NT2/D1 (cell line): ENCODE results near the gene APOB.

Experiments
- DNase-seq: peaks from one replicate; pipeline ENCODE4 v3.0.0-alpha.2; 2011; ENCODE audit warnings: low read depth, low spot score
- H3K27me3 ChIP-seq: 2 replicates; pipeline ENCODE4 v1.6.0; 2011; ENCODE audit warnings: mild to moderate bottlenecking; ENCODE audit not compliant: insufficient read length, insufficient read depth
- H3K36me3 ChIP-seq: 2 replicates; pipeline ENCODE4 v1.6.1; 2011; ENCODE audit warnings: mild to moderate bottlenecking, low read length, mixed read lengths; ENCODE audit not compliant: insufficient read depth, insufficient read length
- H3K4me1 ChIP-seq: 2 replicates; pipeline ENCODE4 v1.5.1; 2011; ENCODE audit not compliant: insufficient read depth, insufficient read length
- H3K4me3 ChIP-seq: 2 replicates; pipeline ENCODE4 v1.5.1; 2011; ENCODE audit warnings: low read depth; ENCODE audit not compliant: insufficient read length
- H3K9ac ChIP-seq: 2 replicates; pipeline ENCODE4 v1.6.0; 2011; ENCODE audit warnings: low read depth; ENCODE audit not compliant: insufficient read length
- H3K9me3 ChIP-seq: 2 replicates; pipeline ENCODE4 v1.5.1; 2011; ENCODE audit warnings: mild to moderate bottlenecking, low read length; ENCODE audit not compliant: insufficient read depth
- SUZ12 ChIP-seq: IDR thresholded peaks from 2 replicates; pipeline ENCODE4 v1.6.1; 2011; ENCODE audit not compliant: insufficient read length, insufficient read depth; ENCODE audit errors: extremely low read depth
- YY1 ChIP-seq: IDR thresholded peaks from 2 replicates; pipeline ENCODE4 v1.6.1; 2011; ENCODE audit not compliant: insufficient read length, insufficient read depth
- ZNF274 ChIP-seq: IDR thresholded peaks from 2 replicates; pipeline ENCODE4 v1.6.1; 2011; ENCODE audit warnings: mild to moderate bottlenecking, low read depth, low read length

The APOB gene

DNA sequence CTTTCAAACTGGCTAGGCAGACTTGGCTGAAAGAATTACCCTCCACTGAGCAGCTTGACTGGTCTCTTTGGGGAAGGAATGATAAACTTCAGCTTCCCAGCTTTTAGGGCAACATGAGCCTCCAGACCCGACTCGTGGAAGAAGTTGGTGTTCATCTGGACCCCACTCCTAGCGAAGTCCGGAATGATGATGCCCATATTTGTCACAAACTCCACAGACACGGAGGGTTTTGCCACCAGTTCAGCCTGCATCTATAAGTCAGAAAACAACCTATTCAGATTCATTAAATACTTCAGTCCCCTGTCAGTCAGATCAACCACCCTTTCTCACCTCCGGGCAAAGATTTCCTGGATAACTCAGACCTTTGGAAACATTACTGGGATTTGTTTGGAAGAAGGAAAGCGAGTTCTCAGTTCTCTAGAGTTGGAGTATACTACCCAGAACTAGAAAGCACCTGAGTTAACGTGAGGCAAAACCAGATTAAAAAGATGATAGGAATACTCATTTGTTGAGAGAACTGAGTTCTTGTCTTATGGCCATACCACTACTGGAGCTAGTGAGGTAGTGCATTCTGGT lies 21.0 kb downstream of the APOB start:
- Histone ChIP-seq H3K27me3 (no peaks in the 10 kb centered on the region), H3K36me3 (no peaks in the 10 kb centered on the region), H3K4me1 (no peaks in the 10 kb centered on the region), H3K9me3 (no peaks in the 10 kb centered on the region), H3K9ac (no peak overlapping the region), H3K4me3 (no peak overlapping the region)
- no peak for DNase-seq
- TF ChIP-seq YY1, result no peak
- TF ChIP-seq ZNF274, result no peak
- no peak for TF ChIP-seq SUZ12

DNA sequence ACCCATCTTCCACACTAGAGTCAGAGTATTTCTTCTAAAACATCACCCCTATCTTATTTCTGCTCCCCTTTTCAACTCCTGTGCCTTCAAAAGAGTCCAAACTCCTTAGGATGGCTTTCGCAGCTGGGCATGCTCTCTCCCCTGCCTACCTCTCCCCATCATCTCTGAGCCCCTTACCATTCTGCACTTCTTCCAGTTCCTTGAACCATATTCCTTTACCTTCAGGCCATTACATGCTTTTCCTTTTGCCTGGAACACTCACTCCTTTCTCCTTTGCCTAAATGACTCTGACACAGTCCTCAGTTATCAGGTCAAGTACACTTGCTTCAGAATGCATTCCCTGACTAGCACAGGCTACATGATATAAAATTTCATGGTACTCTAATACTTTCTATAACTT lies 22.4 kb downstream of the APOB start:
- Histone ChIP-seq H3K9ac (no peak overlapping the region), H3K27me3 (no peaks in the 10 kb centered on the region), H3K9me3 (no peaks in the 10 kb centered on the region), H3K36me3 (no peaks in the 10 kb centered on the region), H3K4me1 (no peaks in the 10 kb centered on the region), H3K4me3 (no peak overlapping the region)
- no peak for TF ChIP-seq YY1
- no peak for TF ChIP-seq ZNF274
- DNase-seq, result no peak

DNA sequence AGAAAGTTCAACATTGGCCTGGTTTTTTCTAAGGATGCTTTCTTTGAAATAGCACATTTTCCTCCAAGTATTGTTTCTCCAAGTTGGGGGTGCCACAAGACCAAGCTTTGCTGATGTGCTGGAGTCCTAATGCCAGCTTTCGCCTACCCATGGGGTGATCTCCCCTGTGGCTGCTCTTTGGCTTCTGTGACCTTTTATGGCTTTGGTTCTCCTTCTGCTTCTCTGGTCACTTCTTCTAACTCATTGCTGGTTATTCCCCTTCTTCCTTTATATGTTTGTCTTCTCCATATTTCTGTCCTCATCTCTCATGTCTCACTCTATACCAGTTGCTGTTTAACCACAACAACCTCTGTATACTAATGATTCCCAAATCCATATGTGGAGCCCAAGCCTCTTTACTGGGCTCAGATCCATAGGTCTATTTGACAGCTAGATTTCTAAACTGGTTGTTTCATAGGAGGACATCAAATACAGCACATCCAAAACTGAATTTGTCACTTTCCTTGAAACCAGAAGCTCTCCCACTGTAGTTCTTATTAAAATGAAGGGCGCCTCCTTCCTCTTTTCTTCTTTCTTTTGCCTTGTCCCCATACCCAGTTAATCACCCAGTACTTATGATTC lies 23.1 kb downstream of the APOB start:
- TF ChIP-seq ZNF274 (no peak), SUZ12 (no peak), YY1 (no peak)
- H3K4me1 ChIP-seq, result no peaks in the 10 kb centered on the region
- no peak overlapping the region for H3K4me3 ChIP-seq
- H3K36me3 ChIP-seq, result no peaks in the 10 kb centered on the region
- H3K27me3 ChIP-seq, result no peaks in the 10 kb centered on the region
- H3K9me3 ChIP-seq, result no peaks in the 10 kb centered on the region
- no peak overlapping the region for H3K9ac ChIP-seq
- DNase-seq, result no peak

DNA sequence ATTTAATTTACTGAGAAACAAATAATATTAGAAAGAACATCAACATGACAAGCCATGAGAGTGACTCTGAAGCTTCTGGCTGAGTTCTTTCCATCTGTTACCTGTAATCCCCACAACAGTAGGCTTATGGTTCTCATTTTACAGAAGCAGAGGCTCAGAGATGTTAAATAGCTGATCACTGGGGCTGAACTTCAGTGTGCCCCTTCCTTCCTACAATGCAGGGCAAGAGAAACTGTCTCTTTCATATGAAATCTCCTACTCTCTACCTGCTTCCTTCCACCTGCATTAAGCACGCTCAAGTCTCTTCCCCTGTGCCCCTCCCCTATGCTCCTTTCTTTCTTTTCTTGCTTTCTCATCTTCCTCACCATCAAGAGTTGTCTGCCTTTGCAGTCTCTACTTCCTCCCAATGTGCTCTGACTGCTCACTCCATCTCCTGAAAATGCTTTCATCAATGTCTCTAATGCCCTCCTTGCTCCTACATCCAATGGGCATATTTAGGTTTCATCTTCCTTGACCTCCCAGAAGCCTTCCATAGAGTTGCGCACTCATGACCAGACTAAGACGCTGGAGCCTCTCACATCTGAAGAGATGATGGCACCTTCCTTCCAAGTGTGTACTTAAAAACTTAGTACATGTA lies 23.7 kb downstream of the APOB start:
- Histone ChIP-seq H3K9ac (no peak overlapping the region), H3K9me3 (no peaks in the 10 kb centered on the region)
- no peak for DNase-seq

DNA sequence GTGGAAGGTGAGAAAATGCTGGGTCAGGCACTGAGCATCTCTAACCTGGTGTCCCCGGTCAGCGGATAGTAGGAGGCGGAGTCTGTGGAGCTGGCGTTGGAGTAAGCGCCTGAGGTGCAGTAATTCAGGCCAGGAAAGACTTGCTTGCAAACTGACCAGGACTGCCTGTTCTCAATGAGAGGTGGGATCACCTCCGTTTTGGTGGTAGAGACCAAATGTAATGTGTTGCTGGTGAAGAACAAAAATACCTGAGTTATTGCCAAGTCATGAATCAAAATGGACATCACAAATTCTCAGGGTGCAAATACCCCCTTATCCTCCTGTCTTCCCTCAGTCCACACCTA lies 24.2 kb downstream of the APOB start:
- TF ChIP-seq YY1, result no peak
- no peak for TF ChIP-seq ZNF274
- TF ChIP-seq SUZ12, result no peak
- Histone ChIP-seq H3K36me3 (no peaks in the 10 kb centered on the region), H3K4me1 (no peaks in the 10 kb centered on the region), H3K9ac (no peak overlapping the region), H3K9me3 (no peaks in the 10 kb centered on the region), H3K4me3 (no peak overlapping the region), H3K27me3 (no peaks in the 10 kb centered on the region)
- no peak for DNase-seq

More for the DNA sequence above, 23.7 kb downstream of the APOB start:
- Histone ChIP-seq H3K36me3 (no peaks in the 10 kb centered on the region), H3K27me3 (no peaks in the 10 kb centered on the region), H3K4me1 (no peaks in the 10 kb centered on the region), H3K4me3 (no peak overlapping the region)
- no peak for TF ChIP-seq YY1
- TF ChIP-seq SUZ12, result no peak
- TF ChIP-seq ZNF274, result no peak

DNA sequence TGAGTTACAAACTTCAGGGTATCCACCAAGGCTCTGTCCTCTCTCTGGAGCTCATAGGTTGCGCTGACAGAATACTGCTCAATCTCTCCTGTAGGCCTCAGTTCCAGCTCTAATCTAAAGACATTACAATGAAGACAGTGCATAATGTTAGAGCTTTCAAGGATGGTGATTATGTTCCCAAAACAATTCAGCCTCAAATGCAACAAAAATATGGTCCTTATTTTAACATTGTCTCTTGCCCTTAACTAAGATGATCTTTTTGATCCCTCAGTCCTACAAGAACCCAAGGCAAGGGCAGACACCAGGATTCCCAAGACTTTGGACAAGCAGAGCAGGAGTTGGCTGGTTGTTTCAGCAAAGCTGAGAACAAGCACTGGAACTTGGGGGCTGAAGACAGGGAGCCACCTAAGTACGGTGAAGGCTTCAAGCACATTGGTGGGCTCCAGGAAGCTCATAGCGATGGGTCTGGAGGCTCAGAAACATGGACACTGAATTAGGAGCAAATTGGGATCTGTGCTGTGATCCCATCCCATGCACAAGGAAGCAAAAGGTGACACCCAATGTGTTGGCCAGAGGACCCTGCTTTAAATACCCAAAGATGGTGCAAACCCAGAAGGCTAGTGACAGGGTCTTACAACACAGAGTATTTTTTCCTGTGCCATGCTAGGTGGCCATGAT lies 24.7 kb downstream of the APOB start:
- Histone ChIP-seq H3K4me1 (no peaks in the 10 kb centered on the region), H3K9ac (no peak overlapping the region), H3K4me3 (no peak overlapping the region), H3K9me3 (no peaks in the 10 kb centered on the region), H3K36me3 (no peaks in the 10 kb centered on the region), H3K27me3 (no peaks in the 10 kb centered on the region)
- TF ChIP-seq ZNF274 (no peak), SUZ12 (no peak), YY1 (no peak)
- DNase-seq, result no peak

DNA sequence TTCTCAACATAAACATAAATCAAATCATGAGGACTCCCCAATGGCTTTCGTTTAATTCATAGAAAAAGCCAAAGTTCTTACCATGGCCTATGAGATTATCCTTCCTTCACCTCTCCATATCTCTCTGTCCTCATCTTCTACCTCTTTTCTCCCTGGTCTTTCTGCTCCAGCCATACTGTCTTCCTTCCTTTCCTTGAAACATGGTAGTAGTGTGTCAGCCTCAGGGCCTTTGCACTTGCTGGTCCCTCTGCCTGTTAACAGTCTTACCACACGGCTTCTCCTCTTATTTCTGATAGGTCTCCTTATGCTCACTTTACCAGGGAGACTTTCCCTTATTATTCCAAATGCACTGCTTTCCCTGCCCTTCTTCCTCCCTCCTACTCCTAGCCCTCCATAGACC lies 25.6 kb downstream of the APOB start:
- no peak overlapping the region for H3K4me3 ChIP-seq
- no peaks in the 10 kb centered on the region for H3K9me3 ChIP-seq
- H3K36me3 ChIP-seq, result no peaks in the 10 kb centered on the region
- H3K9ac ChIP-seq, result no peak overlapping the region
- H3K27me3 ChIP-seq, result no peaks in the 10 kb centered on the region
- TF ChIP-seq ZNF274 (no peak), SUZ12 (no peak), YY1 (no peak)
- no peaks in the 10 kb centered on the region for H3K4me1 ChIP-seq
- DNase-seq, result no peak
